Suprapubic skin (tissue), 4 donors: ENCODE results near the gene RNF223. TPM values are rescaled to one million over a fixed set of nuclear protein-coding genes. Genes with fewer than 3 reads are reported as not detected.
A peak's percentile ranks its signal among the peaks of the same experiment; 100 is the strongest.

Experiments used
- DNase-seq, 2 donors: peaks; one replicate each; pipeline ENCODE4 v3.0.0-alpha.2; 2019; ENCODE audit warnings: low spot score in 2 of 2
- H3K27ac ChIP-seq: fragments of 200-600 bp; sonication (generic); one replicate; pipeline ENCODE4 v1.5.1; 2019
- H3K27me3 ChIP-seq: fragments of 200-600 bp; sonication (generic); one replicate; pipeline ENCODE4 v1.5.1; 2019
- H3K36me3 ChIP-seq: fragments of 200-600 bp; sonication (generic); one replicate; pipeline ENCODE4 v1.5.1; 2019
- H3K4me1 ChIP-seq: fragments of 200-600 bp; sonication (generic); one replicate; pipeline ENCODE4 v1.5.1; 2019
- H3K4me3 ChIP-seq: fragments of 200-600 bp; sonication (generic); one replicate; pipeline ENCODE4 v1.5.1; 2019; ENCODE audit warnings: mild to moderate bottlenecking
- H3K9me3 ChIP-seq: fragments of 200-600 bp; sonication (generic); one replicate; pipeline ENCODE4 v1.5.1; 2019
- EP300 ChIP-seq: sonication (generic); formaldehyde crosslinking; IDR thresholded peaks from one replicate; pipeline ENCODE4 v1.6.1; 2017; ENCODE audit warnings: antibody characterized with exemption
- POLR2A ChIP-seq, 2 donors: fragments of 450-650 bp; IDR thresholded peaks; one replicate each; pipeline ENCODE4 v1.6.1; 2017; ENCODE audit warnings: antibody characterized with exemption in 2 of 2, mild to moderate bottlenecking in 2 of 2, moderate library complexity in 2 of 2
- POLR2AphosphoS5 ChIP-seq, 3 donors: sonication (generic); formaldehyde crosslinking; IDR thresholded peaks; one replicate each; pipeline ENCODE4 v1.6.1; 2017; ENCODE audit warnings: antibody characterized with exemption in 3 of 3
- WGBS: methylation state at CpG from one replicate; pipeline ENCODE4 v1.1.5; 2018; 5-methylcytosine and 5-hydroxymethylcytosine counted together
- total RNA-seq, 4 donors: library from RNA; depleted of rRNA; stranded (reverse); fragments of >200 nt; gene quantifications; one replicate each; pipeline ENCODE4 v1.1.0, GENCODE V29; 2016
- TF ChIP-seq, protein P1 (sequence below), 2 donors: fragments of 200-600 bp in 1 of 2; fragments of 450-650 bp in 1 of 2; sonication (generic) in 1 of 2; IDR thresholded peaks; one replicate each; pipeline ENCODE4 v1.5.1; 2016 to 2019; ENCODE audit warnings: antibody characterized with exemption in 2 of 2, mild to moderate bottlenecking in 1 of 2, moderate library complexity in 1 of 2

Gene RNF223
- total RNA-seq, 4 donors from 2014 or later = 1.8 to 4.9 (median 4.8) TPM

- TF ChIP-seq EP300 = no peak
- TF ChIP-seq, protein P1, sequence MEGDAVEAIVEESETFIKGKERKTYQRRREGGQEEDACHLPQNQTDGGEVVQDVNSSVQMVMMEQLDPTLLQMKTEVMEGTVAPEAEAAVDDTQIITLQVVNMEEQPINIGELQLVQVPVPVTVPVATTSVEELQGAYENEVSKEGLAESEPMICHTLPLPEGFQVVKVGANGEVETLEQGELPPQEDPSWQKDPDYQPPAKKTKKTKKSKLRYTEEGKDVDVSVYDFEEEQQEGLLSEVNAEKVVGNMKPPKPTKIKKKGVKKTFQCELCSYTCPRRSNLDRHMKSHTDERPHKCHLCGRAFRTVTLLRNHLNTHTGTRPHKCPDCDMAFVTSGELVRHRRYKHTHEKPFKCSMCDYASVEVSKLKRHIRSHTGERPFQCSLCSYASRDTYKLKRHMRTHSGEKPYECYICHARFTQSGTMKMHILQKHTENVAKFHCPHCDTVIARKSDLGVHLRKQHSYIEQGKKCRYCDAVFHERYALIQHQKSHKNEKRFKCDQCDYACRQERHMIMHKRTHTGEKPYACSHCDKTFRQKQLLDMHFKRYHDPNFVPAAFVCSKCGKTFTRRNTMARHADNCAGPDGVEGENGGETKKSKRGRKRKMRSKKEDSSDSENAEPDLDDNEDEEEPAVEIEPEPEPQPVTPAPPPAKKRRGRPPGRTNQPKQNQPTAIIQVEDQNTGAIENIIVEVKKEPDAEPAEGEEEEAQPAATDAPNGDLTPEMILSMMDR (IDR thresholded peaks at IDR 0.05) = no peak
- TF ChIP-seq POLR2A (IDR thresholded peaks at IDR 0.05) = no peak
- TF ChIP-seq POLR2AphosphoS5 (IDR thresholded peaks at IDR 0.05) = no peak
- Histone ChIP-seq H3K4me1 (peaks cover 21% of the 10 kb centered on the region), H3K4me3 (peak overlapping the region; percentile 92), H3K9me3 (no peaks in the 10 kb centered on the region), H3K36me3 (no peaks in the 10 kb centered on the region), H3K27ac (no peak overlapping the region), H3K27me3 (peaks cover 15% of the 10 kb centered on the region)
- DNase-seq = peak in 1 of 2 donors; percentile 73
- 7% methylated on average over 7 of the region's 47 CpGs for WGBS
Measured at GRCh38 chr1:1116701-1117468, 42.8 kb upstream of the RNF223 start.

GRCh38 chr1:1115786-1116700 lies 41.9 kb upstream of the RNF223 start, which contains the start of gene C1orf159:
C1orf159 (minus strand) TSS chr1:1116089; CDS start chr1:1091543, 24,546 bp downstream.
- WGBS = 0% methylated on average over 19 of the region's 128 CpGs
- Histone ChIP-seq H3K9me3 (no peaks in the 10 kb centered on the region), H3K4me1 (peaks cover 18% of the 10 kb centered on the region), H3K36me3 (no peaks in the 10 kb centered on the region), H3K4me3 (peak within 1 kb of the TSS; percentile 92), H3K27me3 (peaks cover 11% of the 10 kb centered on the region), H3K27ac (peak within 1 kb of the TSS; percentile 68)
- DNase-seq = peak; percentile 98 to 99
- no peak for TF ChIP-seq EP300
- TF ChIP-seq, protein P1 (IDR thresholded peaks at IDR 0.05) = peak in 1 of 2 donors; percentile 6

DNA sequence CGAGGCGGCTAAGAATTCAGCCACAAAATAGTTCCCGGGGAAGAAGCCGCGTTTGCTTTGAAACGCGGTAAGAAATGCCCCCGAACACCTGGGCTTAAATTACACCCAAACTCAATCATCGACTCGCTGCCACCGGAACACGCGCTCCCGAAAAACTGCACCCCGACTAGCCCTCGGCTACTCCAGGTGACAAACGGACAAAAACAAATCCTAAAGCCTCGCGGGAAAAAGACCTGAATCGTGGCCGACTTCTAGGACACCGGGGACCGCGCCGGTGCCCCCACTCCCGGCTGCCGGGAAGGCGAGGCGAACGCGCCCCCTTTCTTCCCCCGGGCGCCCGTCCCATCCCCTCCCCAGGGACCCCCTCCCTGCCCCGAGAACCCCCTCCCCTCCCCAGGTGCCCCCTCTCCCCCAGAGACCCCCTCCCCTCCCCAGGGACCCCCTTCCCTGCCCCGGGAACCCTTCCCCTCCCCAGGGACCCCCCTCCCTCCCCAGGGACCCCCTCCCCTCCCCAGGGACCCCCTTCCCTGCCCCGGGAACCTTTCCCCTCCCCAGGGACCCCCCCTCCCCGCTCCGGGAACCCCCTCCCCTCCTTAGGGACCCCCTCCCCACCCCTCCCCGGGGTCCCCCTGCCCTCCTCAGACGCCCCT lies 41.2 kb upstream of the RNF223 start:
- Histone ChIP-seq H3K9me3 (no peaks in the 10 kb centered on the region), H3K4me3 (peak overlapping the region; percentile 92), H3K36me3 (no peaks in the 10 kb centered on the region), H3K4me1 (peaks cover 18% of the 10 kb centered on the region), H3K27me3 (peaks cover 6% of the 10 kb centered on the region), H3K27ac (no peak overlapping the region)
- peak in 1 of 2 donors; percentile 62 for DNase-seq
- 3% methylated on average over 34 of the region's 41 CpGs for WGBS
- no peak for TF ChIP-seq POLR2A (IDR thresholded peaks at IDR 0.05)
- TF ChIP-seq, protein P1 (IDR thresholded peaks at IDR 0.05) = no peak
- TF ChIP-seq POLR2AphosphoS5 (IDR thresholded peaks at IDR 0.05) = no peak
- TF ChIP-seq EP300 = no peak

- H3K27me3 ChIP-seq = peaks cover 4% of the 10 kb centered on the region
- 85% methylated on average over 13 of the region's 13 CpGs for WGBS
- no peak overlapping the region for H3K27ac ChIP-seq
- no peaks in the 10 kb centered on the region for H3K9me3 ChIP-seq
- peaks cover 18% of the 10 kb centered on the region for H3K4me1 ChIP-seq
- H3K4me3 ChIP-seq = no peak overlapping the region
- peak in 1 of 2 donors; percentile 51 for DNase-seq
- no peaks in the 10 kb centered on the region for H3K36me3 ChIP-seq
- TF ChIP-seq, protein P1 (IDR thresholded peaks at IDR 0.05) = no peak
- no peak for TF ChIP-seq EP300
- no peak for TF ChIP-seq POLR2A (IDR thresholded peaks at IDR 0.05)
- TF ChIP-seq POLR2AphosphoS5 (IDR thresholded peaks at IDR 0.05) = no peak
Measured at GRCh38 chr1:1114431-1114830, 40.3 kb upstream of the RNF223 start.
